Activated CD4-positive, alpha-beta T cell treated with anti-CD3 and anti-CD28 coated beads for 48 hours (primary cell): ENCODE measurements around the gene UBA52.
"Not testable (repeated sequence)": the region's sequence is repeated elsewhere in the genome, so short reads cannot be mapped to it uniquely, and the experiment has no call there.

Experiments used
- DNase-seq: peaks from one replicate; pipeline ENCODE4 v3.0.0-alpha.2; 2020

Gene UBA52

DNA sequence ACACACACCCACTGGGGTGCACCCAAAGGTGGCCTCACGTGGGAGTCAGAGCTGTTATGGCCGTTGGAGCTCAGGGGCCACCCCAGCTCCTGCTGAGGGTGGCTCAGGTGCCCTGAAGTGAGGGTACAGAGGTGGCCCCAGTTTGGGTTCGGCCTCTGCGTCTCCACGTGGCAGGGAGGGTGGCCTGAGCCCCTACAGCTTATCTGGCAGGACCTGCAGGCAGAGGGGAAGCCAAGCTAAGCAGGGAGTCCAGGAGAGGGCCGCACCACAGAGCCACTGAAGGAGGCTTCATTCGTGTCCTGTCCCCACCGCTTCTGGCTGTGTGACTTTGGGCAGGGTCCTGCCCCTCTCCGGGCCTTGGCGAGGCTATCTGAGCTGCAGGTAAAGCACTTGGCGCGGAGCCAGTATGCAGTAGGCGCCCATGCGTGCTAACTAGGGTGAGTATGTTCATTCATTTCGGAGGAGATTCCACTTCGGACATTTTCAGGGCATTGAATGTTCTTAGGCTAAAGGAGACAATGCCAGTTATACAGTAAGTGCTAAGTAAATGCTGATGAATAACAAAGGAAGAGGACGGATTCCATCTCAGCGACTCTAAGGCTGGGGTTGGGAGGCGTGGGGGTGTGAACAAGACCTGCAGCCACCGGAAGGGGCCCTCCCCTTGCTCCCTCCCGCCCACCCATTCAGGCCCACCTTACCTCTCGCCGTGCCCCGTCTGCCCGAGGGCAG, 21.9 kb downstream of the UBA52 start:
- no peak for DNase-seq

DNA sequence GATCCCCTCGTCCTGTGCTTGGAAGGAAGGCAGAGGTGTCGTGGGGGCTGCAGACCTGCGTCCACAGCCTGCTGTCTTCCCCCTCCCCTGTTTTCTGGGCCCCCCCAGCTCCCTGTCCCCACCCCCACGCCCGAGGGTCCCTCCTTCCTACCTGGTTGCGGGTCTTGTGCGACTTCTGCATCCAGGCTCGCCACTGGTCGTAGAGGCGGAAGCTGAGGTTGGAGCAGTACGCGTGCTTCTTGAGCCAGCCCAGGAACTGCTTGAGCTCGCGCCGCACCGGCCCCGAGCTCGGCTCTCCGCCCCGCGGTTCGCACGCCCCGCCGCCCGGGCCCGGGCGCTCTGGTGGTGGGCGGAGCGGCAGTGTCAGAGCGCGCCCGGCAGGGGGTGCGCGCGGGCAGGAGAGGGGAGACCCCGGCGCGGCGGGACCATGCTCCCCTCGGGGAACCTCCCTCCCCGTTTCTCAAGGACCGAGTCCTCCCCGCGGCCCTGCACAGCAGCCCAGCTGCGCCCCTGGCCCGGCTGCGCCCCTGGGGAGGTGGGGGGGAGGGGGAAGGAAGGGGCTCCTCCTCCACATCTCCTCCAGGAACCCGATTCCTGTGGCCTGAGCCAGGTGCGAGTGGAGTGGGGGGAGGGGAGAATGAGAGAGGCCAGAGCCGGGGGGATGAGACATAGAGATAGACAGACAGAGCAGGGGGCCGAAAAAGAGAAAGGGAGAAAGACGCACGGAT, 22.6 kb downstream of the UBA52 start:
- peak; percentile 82 for DNase-seq

DNA sequence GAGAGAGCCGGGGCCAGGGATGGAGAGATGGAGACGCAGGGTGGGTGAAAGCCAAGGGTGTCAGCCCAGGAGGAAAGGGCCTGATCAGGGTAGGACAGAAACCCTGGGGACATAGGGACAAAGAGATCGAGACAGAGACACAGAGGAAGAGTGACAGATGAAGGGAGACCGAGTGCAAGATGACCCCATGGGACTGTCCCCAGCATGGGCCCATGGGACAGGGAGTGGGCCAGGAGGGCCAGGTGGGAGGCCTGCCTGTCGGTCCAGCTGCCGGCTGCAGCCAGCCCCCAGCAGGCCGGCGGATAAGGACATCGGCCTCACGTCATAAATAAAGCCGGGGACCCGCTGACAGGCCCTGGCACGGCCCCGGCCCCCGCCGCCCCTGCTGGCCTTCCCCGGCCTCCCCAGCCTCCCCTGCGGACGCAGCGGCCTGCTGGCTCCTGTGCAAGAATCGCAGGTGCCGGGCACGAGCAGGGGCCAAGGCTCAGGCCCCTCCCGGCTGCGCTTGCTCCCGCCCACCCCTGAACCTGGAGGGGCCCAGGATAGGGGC, 23.2 kb downstream of the UBA52 start:
- DNase-seq: no peak

DNA sequence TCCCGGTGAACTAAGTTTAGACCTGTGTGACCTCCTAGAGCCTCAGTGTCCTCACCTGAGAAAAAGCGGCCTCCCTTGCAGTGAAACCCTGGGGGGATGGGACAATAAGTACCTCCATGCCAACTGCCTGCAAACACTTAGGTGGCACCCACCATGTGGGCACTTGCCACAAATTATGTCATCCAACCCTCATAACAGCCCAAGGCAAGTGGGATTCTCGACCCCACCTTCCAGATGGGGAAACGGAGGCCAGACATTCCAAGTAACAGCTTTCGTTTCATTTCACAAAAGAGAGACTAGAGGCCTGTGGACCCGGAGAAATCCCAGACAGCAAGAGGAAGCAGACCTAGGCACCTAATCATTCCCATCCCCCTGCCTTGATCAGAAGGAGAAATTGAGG, 23.8 kb downstream of the UBA52 start:
- no peak for DNase-seq

DNA sequence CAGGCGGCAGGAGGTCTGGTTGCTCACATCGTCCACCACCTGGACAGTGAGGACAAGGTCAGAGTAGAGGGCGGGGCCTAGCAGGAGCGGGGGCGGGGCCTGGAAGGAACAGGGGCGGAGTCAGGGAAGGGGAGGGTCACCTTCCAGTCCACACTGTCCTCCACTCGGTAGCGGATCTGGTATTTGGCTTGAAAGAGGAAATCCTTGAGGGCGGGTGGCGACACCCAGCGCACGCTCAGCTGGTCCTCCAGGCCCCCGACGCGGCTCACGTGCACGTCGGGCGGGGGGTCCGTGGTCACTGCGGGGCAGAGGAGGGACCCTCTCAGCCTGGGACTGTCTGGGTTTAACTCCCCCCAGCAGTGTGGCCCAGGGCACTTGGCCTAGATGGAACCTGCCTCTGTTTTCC, 25.1 kb downstream of the UBA52 start:
- DNase-seq: no peak

DNA sequence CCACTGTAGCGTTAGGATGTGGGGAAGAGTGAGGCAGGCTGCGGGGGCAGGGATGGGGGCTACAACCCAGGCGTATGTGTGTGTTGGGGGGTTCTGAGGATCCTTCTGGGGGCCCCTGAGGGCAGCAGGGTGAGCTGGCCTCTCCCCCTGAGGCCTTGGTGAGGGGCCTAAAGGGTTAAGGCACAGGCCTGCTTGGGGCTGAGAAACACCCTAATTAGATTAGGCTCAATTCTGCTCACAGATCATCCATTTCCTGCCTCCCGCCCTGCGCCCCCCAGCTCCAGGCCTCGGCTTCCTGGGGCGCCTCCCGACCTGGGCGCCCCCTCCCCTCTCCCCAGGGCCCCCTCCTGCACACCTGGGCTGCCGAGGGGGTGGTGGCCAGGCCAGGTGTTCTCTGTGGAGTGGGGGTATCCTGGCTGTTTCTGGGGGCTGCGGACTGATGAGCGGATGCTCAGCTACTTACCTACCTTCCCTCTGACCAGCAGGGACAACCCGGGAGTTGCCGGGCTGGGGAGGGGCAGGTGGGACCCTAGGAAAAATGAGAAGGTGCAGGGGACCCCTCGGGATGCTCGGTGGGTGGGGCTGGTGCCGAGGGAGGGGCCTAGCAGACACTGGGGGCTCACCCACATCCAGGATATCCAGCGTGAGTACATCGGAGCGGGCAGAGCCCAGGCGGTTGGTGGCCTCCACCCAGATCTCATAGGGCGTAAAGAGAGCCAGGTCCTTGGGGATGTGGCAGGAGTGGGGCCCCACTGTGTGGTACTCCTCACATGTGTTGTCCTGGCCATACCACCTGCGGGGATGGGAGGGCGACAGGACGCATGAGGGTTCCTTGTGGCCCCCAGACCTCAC, 26.4 kb downstream of the UBA52 start:
- DNase-seq: no peak

DNA sequence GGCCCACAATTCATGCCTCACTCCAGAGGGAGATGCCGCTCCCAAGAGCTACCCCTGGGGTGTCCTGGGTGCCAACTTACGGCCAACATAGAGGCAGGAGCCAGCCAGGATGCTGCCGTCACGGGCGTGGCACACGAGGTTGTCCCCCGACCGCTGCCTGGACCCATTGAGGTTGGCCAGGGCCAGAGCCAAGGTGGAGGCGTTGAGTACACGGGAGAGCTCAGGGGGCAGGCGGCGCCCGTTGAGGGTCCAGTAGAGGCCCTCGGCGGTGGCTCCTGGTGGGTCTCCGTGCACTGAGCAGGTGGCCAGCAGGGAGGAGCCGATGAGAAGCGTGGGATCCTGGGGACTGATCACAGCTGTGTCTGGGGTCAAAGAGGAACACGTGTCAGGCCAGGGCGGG, 27.8 kb downstream of the UBA52 start:
- no peak for DNase-seq

DNA sequence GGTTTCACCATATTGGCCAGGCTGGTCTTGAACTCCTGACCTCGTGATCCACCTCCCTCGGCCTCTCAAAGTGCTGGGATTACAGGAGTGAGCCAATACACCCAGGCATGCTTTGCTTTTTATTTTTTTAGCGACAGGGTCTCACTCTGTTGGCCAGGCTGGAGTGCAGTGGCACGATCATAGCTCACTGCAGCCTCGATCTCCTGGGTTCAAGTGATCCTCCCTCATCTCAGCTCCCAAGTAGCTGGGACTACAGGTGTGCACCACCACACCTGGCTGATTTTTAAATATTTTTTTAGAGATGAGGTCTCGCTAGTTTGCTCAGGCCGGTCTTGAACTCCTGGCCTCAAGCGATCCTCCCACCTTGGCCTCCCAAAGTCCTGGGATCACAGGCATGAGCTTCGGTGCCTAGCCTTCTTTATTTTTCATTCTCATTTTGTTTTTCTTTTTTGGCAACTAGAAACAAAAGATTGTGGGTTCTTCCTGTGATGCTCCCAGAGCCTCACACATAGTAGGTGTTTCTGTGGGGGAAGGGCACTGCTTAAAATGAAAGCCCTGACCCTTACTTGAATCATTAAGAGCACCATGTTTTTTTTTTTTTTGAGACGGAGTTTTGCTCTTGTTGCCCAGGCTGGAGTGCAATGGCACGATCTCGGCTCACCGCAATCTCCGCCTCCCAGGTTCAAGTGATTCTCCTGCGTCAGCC, 29.2 kb downstream of the UBA52 start:
- DNase-seq: not testable (repeated sequence)

DNA sequence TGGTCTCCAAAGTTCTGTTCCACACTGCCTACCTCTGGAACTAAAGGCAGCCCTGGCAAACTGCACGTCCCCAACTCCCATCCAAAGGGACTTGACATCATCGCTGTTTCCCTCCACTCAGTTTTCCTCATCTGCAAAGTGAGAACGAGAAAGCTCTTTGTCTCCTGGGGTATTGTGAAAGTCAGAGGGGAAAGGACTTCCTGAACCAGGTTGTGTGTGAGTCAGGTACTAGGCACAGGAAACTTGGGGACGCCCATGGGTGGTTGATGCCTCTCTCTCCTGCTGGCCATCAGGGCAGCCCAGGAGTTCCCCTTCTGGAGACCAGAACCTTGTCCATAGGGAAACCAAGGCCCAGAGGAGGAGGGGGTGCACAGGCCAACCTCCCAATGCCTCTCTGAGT, 30.2 kb downstream of the UBA52 start:
- no peak for DNase-seq

DNA sequence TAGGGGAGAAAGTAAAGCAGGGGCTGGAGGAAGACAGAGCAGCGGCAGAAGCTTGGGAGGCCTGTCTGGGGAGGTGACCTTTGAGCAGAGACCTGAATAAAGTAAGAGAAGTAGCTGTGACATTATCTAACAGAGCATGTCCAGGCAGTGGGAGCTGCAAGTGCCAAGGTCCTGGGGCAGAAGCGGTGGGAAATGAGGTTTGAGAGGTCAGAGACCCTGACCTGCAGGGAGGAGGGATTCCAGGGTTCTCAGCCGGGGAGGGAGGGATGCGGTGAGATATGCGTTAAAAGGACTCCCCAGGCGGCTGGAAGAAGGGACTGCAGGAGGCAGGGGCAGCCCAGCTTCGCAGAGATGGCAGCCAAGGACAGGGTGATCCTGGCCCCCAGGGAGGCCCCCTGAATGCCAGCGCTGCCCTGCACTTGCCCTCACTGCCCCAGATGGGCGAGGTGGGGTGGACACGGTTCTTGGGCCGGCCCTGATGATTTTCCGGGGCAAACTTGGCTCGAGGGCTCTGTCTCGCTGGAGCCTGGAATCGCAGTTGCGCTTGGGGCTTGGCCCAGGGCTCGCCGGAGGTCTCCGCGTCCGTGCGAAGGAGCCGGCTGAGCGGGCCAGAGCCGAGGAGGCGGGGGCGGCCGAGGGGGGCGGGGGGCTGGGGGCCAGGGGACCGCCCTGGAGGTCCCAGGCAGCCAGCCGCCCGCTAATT, 31.7 kb downstream of the UBA52 start:
- peak; percentile 43 for DNase-seq

DNA sequence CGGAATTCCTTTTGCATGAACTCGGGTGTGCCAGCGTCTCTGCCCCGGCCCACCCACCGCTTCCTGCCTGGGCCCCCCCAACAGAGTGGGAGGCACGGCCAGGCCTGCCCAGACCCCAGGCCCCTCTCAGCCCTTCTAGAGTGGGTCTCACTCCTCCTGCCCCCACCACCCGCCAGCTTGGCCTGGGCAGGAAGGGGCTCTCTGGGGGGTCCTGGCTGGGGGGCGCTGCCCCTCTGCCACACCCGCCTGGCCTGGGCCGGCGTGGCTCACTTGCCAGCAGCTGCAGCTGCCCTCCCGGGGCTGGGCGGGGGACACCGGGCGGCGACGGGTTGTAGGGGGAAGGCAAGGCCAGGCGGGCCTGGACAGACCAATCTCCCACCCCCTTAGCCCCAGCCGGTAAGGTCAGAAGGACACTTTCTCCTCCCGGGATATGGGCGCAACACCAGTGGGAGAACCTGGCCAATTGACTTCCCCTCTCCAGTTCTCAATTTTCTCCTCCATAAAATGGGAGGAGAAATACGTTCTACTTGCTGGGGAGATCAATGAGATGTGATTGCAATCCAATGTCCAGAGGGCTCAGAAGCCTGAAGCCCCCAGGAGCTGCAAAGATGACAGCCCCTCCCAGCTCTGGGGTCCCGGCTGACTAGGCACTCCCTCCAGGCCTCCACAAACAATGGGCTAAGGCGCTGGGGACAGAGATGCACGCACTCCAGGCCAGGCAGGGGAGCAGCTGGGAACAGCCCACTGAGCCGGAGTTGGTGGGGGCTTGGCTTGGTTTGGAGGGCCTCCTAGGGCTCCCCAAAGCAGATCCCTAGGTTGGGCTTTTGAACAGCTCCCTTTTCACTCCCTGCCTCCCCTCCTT, 32.5 kb downstream of the UBA52 start:
- no peak for DNase-seq

DNA sequence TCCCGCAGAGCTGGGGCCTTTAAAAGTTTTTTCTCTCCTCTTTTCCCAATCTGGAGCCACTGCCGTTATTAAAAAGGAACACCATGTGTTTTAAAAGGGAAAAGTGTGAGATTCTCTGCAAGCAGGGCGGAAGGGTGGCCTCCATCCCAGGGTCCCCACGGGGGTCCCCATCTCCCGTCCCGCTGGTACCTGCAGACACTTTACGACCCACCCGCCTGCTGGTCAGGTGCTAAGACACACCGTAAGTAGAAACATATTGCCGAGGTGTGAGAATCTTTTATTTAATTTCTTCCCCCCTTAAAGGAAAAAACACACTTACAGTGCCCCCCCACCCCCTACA, 33.1 kb downstream of the UBA52 start:
- DNase-seq: no peak

DNA sequence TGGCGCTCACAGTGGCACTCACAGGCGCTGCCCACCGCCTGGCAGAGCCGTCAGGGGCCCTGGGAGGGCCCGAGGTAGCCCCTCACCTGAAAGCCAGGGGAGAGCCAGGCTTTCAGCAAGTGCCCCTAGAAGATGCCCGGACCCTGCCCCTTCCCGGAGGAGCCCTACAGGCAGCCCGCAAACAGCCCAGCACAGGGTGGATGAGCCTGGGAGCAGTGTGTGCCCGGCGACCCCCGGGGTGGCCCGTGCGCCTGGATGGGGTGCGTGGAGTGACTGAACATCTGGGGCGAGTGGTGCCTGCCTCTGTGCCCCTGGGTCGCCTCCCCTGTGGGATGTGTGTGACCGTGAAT, 33.5 kb downstream of the UBA52 start:
- no peak for DNase-seq

DNA sequence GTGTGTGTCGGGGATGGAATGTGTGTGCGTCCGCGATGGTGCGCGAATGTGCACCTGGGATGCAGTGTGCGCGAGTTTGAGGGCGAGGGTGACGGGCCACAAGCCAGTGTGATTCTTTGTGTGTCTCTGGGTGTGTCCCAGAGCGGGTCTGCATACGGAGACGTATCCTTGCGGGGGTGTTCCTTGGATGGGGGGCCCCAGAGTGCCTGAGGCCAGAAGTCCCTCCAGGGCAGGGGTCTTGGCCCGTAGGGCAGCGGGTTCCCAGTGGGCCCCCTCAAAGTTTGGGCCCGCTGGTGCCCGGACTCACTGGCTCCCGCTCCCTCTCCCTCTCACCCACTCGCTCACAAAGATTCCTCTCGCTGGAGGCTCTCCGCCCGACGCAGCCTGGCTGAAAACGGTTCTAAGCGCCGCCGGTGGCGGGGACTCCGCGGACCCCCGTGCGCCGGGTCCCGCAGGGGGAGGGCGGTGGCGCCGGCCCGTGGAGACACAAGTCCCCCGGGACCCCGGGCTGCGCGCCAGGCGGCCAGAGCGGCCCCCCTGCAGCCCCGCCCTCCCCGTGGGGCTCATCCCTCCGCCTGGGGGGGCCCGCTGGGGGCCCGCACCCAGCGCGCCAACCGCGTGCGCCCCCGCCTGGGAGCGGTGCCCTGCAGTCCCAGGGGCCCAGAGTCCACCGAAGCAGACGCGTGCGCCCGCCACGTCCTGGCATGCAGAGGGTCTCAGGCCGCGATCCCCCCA, 34.1 kb downstream of the UBA52 start:
- DNase-seq: no peak

DNA sequence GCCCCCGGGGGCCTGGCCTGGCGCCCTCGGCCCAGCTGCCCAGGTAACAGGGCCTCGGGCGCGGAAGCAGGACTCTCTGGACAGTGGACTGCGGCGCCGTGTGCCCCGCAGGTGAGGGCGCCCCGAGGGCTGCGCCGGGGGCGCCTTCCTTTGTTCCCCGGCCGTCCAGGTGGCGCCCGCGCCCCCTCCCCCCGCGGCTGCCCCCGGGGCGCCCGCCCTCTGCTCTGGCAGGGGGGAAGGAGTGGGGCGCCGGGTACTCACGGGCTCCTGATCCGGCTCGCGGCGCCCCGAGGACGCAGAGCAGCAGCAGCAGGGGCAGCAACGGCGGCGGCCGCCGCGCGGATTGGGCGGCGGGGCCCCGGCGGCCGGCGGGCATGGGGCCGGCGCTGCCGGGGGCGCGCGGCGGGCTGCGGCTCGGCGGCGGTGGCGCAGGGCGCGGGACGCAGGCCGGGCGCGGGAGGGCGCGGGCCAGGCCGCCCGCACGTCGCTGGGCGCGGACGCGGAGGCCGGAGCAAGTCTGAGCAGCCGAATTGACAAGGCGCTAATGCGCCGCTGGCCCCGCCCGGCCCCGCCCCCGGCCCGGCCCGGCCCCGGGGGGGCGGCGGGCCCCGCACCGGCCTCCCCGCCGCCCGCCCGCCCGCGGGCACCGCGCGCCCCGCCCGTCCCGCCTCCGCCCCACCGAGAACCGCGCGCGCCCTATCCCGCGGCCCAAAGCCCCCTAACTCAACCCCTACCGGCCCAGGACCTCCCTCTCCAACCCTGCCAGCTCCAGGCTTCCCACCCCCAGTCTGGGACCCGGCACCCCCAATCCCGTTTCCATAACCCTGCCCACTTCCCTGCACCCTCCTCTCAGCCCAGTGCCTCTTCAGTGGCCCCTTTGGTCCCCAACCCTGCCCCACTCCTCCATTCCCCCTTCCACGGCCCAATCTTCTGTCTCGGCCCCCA, 34.9 kb downstream of the UBA52 start, which contains the start of gene CRLF1:
Gene CRLF1 (minus strand): TSS at position 519 of the 945 bp plus-strand sequence. CDS start 143 bp downstream, at position 376.
- DNase-seq: no peak

DNA sequence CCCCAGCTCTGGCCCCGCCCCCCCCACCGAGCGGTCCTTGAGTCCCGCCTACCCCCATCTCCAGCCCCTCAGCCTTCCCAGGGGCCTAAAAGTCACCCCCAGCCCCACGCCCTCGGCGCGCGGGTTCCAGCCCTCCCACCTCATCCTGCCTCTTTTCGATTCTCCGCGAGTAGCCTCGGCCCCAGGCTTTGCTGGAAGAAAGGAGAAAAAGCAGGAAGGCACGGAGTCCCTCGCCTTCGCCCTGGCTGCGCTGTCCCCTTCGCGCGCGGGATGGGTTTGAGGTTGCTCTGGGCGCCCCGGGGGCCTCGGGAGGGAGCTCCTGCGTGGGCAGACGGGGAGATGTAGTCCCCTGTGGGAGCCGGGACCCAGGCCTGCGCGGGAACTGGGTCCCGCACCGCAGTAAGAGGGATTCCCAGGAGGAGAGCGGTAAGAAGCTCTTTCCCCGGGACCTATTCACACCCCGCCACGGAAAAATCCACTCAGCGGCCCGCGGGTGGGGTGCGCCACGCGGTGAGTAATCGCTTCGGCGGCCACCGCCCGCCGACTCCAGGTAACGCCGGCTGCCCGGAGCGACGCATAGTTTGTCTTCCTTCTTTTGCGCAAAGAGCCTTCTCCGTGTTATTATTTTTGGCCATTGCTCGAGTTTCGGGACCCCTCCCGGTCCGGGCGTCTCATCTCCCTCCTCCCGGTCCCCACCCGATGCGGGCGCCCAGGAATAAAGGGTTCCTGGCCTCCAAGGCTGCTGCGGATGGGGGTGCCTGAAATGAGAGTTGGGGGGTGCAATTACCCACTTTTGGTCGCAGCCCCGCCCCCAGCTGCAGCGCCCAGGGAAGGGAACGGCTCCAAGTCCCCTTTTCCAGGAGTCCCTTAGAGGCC, 35.8 kb downstream of the UBA52 start:
- DNase-seq: no peak

DNA sequence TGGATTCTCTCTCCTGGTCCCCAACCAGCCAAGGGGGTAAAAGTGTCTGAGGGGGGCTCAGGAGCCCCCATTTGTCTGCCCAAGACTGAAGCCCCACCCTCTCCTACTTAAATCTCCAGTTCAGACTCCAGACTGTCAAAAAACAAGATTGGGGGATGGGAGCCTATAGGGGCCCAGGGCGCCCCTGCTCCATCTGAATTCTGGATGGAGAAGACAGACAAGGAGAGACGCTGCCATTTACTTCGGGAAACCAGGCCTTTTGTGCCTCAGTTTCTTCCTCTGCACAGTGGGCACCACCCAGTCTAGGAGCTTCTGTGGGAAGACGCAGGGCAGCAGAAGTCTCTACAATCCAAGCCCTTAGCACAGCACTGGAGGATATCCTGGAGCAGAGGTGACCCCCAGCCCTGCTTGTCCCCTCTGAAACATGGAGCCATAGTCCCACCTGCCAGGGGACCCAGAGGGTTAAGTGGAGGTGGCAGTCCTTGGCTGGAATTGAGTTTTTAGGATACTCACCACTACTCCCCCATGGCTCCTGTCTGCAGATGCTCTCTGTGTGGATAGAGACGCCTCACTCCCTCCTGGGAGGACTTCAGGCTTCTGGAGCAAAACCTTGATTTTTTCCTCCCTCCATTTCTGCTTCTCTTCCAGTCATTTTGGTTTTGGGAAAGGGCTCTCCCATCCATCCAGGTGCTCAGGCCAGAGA, 36.6 kb downstream of the UBA52 start:
- no peak for DNase-seq
